Measurements from ENCODE around the gene EYA2.

Gene EYA2

GRCh38 chr20:47007826-47008655 is 113.4 kb downstream of the EYA2 start:
- no peak for DNase-seq (ENCODE audit: low read depth in 2 of 2)

- no peak for DNase-seq (ENCODE audit: low read depth in 2 of 2)
Measured at GRCh38 chr20:47008842-47009518, 114.3 kb downstream of the EYA2 start.

- DNase-seq (ENCODE audit: low read depth in 2 of 2) = no peak
Measured at GRCh38 chr20:47009784-47010183, 115.1 kb downstream of the EYA2 start.

GRCh38 chr20:47011984-47012383 is 117.3 kb downstream of the EYA2 start:
- no peak for DNase-seq (ENCODE audit: low read depth in 2 of 2)

- DNase-seq (ENCODE audit: low read depth in 2 of 2) = no peak
Measured at GRCh38 chr20:47013606-47014005, 119.0 kb downstream of the EYA2 start.

- no peak for DNase-seq (ENCODE audit: low read depth in 2 of 2)
Measured at GRCh38 chr20:47016068-47016664, 121.5 kb downstream of the EYA2 start.

GRCh38 chr20:47018381-47018780 is 123.7 kb downstream of the EYA2 start:
- no peak for DNase-seq (ENCODE audit: low read depth in 2 of 2)

- DNase-seq (ENCODE audit: low read depth in 2 of 2) = no peak
Measured at GRCh38 chr20:47019121-47019824, 124.6 kb downstream of the EYA2 start.

GRCh38 chr20:47020231-47020630 is 125.6 kb downstream of the EYA2 start:
- no peak for DNase-seq (ENCODE audit: low read depth in 2 of 2)

- DNase-seq (ENCODE audit: low read depth in 2 of 2) = no peak
Measured at GRCh38 chr20:47021850-47022249, 127.2 kb downstream of the EYA2 start.

- DNase-seq (ENCODE audit: low read depth in 2 of 2) = no peak
Measured at GRCh38 chr20:47024461-47024937, 129.9 kb downstream of the EYA2 start.

GRCh38 chr20:47027042-47027441 is 132.4 kb downstream of the EYA2 start:
- no peak for DNase-seq (ENCODE audit: low read depth in 2 of 2)

GRCh38 chr20:47027456-47027855 is 132.8 kb downstream of the EYA2 start:
- no peak for DNase-seq (ENCODE audit: low read depth in 2 of 2)

- no peak for DNase-seq (ENCODE audit: low read depth in 2 of 2)
Measured at GRCh38 chr20:47028487-47028886, 133.8 kb downstream of the EYA2 start.

- DNase-seq (ENCODE audit: low read depth in 2 of 2) = no peak
Measured at GRCh38 chr20:47029845-47030244, 135.2 kb downstream of the EYA2 start.

- no peak for DNase-seq (ENCODE audit: low read depth in 2 of 2)
Measured at GRCh38 chr20:47030271-47030810, 135.7 kb downstream of the EYA2 start.

GRCh38 chr20:47031004-47031403 is 136.4 kb downstream of the EYA2 start:
- DNase-seq (ENCODE audit: low read depth in 2 of 2) = no peak

- DNase-seq (ENCODE audit: low read depth in 2 of 2) = no peak
Measured at GRCh38 chr20:47031821-47032220, 137.2 kb downstream of the EYA2 start.

GRCh38 chr20:47032933-47033578 is 138.4 kb downstream of the EYA2 start:
- no peak for DNase-seq (ENCODE audit: low read depth in 2 of 2)

- DNase-seq (ENCODE audit: low read depth in 2 of 2) = no peak
Measured at GRCh38 chr20:47033665-47034064, 139.0 kb downstream of the EYA2 start.

- DNase-seq (ENCODE audit: low read depth in 2 of 2) = no peak
Measured at GRCh38 chr20:47035026-47035590, 140.5 kb downstream of the EYA2 start.

All from stimulated activated CD8-positive, alpha-beta memory T cell treated with anti-CD3 and anti-CD28 coated beads, Interleukin-15, amount 100 ng/mL, for 4 hours (primary cell).